Stimulated activated CD8-positive, alpha-beta memory T cell treated with anti-CD3 and anti-CD28 coated beads, Interleukin-4, amount 100 ng/mL, for 1 hour (primary cell): Measurements from ENCODE around the gene HRAS.

Source experiments
- DNase-seq, 2 donors: peaks; one replicate each; pipeline ENCODE4 v3.0.0-alpha.2; 2020; ENCODE audit warnings: low read depth in 2 of 2, low spot score in 1 of 2

The HRAS gene

GRCh38 chr11:567629-568292 lies 32.4 kb upstream of the HRAS start:
- DNase-seq, result no peak

DNA sequence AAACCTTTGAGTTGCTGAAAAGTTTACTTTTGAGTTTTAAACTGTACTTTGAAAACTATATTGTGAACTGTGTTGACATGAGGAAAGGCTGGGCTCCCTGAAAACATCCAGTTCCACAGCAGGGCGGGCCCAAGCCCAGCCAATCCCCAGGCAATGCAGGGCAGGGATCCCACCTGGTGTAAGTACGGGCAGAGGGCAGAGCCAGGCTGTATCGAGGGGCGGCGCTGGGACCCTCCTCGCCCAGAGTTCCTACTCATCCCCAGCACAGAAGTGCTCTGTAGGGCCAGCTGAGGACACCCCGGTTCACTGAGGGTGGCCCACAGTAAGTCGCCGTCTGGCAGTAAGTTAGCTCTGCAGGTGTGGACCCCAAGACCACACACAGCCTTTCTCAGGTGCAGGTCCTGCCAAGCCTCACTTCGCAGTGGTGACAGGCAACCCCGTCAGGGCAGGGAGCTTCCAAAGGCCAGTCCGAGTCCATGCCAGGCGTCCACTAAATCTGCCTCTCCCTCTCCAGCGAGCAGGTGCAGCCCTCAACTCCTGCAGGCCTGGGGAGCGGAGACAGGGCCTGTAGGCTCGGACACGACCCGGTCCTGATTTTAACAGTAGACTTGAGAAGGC lies 31.7 kb upstream of the HRAS start:
- DNase-seq, result no peak

DNA sequence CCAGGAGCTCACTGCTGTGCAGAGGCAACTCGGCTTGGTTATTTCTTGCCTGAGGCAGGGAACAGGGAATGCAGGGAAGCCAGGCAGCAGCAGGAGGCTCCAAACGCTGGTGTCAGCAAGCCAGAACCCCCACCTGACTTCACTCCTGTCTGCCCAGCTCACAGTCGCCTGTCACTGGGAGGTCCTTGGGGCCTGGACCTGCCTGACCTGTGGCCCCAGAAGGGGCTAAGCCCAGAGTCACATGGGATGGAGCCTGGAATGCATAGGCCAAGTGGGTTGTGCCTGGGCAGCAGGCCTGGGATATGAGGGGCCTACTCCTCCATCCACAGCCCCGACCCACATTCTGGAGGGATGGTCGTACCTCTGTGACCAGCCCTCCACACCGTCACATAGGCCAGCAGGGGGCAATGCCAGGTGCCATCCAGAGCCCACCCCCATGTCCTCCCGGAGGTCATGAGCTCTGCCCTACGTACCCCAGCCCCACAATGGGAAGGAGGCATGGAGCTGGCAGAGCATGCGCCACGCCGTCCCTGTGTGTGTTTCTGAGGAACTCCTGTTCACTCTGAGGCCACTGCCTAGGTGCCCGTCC lies 30.6 kb upstream of the HRAS start:
- DNase-seq, result no peak

DNA sequence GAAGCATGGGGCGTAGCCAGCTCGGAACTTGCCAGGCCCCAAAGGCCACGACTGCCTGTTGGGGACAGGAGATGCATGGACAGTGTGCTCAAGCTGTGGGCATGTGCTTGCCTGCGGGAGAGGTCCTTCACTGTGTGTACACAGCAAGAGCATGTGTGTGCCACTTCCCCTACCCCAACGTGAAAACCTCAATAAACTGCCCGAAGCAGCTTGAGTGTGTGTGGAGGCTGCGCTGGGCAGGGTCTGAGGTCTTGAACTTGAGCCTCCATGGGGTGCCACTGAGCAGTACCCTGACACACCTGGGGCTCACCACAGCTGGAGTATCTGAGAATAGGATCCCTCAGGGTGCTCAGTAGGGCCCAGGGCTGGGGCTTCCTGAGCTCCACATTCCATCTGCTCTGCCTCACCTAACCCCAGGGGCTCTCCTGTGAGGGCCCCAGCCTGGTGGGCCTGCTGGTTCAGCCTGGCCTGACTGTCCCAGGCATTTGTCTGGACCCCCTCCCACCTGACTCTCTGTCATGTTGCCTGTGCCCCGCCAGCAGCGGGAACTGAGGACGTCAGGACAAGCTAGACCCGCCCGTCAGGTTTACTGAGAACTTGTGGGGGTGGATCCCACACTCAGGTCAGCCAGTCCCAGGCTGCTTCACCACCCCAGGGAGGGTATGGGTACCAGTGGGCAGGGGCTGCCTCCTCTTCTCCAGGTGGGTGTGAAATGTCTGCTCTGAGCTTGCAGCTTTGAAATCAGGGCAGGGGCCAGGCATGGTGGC lies 28.6 kb upstream of the HRAS start:
- no peak for DNase-seq

DNA sequence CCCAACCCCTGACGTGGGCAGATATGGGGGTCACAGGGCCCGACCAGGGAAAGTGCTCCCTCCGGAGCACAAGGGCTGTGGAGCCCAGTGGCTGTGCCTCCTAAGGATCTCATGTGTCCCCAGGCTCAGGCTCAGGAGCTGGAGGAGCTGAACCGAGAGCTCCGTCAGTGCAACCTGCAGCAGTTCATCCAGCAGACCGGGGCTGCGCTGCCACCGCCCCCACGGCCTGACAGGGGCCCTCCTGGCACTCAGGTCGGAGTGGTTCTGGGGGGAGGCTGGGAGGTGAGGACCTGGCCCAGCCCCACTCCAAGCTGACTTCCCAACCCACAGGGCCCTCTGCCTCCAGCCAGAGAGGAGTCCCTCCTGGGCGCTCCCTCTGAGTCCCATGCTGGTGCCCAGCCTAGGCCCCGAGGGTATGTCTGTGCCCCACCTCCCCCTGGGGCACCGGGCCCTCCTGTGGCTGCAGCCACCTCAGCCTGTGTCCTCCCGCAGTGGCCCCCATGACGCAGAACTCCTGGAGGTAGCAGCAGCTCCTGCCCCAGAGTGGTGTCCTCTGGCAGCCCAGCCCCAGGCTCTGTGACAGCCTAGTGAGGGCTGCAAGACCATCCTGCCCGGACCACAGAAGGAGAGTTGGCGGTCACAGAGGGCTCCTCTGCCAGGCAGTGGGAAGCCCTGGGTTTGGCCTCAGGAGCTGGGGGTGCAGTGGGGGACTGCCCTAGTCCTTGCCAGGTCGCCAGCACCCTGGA lies 27.9 kb upstream of the HRAS start:
- no peak for DNase-seq

DNA sequence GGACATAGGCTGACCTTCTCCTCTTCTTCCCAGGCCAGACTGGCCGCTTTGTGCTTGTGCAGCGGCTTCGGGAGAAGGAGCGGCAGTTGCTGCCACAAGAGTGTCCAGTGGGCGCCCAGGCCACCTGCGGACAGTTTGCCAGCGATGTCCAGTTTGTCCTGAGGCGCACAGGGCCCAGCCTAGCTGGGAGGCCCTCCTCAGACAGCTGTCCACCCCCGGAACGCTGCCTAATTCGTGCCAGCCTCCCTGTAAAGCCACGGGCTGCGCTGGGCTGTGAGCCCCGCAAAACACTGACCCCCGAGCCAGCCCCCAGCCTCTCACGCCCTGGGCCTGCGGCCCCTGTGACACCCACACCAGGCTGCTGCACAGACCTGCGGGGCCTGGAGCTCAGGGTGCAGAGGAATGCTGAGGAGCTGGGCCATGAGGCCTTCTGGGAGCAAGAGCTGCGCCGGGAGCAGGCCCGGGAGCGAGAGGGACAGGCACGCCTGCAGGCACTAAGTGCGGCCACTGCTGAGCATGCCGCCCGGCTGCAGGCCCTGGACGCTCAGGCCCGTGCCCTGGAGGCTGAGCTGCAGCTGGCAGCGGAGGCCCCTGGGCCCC lies 26.8 kb upstream of the HRAS start:
- DNase-seq, result no peak

DNA sequence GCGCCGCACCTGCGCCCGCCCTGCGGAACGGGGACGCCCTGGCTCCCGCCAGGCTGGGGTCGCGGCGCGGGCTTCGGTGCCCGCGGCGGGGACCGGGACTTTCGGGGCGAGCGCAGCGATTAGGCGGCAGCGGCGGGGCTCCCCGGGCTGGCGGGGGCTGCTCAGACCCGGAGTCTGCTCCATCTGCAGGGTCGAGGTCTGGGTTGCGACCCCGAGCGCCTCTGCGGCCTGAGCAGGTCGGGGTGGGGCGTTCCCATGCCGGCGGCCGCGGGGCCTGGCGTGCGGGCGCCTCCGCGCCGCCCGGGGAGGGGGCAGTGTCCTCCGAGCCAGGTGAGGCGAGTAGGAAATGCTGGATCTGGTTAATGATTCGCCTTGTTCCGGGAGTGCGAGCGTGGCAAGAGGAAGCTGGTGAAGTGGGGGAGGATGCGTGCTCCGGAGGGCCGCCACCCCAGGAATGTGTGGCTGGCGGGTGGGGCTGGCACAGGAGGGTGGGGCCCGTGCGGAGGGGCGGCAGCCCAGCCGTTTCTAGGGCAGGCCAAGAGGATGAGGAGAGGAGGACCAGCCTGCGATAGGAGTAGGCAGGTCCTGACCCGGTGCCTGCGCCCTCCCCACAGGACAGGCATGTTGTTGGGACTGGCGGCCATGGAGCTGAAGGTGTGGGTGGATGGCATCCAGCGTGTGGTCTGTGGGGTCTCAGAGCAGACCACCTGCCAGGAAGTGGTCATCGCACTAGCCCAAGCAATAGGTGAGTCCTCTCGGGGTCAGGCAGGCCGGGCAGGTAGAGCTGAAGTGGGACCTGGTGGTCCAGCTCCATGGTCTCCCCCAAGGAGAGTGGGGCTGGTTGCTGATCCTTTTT lies 26.0 kb upstream of the HRAS start:
- DNase-seq, result no peak

DNA sequence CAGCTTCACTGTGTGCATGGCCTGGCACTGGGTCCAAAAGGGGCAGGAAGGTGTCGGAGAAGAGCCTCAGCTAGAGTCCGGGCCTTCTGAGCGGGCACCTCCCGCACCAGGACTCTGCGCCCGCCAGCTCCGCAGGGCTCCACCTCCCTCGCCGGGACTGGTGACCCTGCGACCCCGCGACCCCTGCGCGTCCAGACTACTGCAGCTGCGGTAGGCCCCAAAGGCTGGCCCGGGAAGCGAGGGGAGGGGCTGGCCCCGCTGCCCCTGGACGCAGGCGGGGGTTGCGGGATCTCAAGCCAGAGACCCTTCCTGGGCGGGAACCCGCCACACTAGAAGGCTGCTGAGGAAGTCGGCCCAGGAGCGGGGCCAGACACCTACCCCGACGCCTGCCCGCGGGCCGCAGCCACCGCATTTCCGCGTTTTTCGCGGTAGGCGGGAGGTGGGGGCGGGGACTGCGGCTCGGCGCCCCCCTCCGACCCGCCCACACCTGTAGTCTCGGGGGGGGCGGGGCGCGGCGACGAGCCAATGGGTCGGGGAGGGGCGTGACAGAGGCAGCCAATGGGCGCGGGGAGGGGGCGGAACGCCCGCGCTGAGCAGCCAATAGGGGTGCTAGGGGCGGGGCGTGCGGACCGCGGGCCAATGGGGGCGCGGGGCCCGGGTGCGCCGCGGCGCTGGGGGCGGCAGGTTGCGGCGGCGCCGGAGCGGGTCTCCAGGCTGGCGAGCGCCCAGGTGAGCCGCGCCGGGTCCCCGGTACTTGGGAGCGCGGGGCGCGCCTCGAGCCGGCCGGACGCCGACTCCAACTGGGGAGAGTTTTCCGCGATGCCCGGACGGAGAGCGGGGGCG lies 25.1 kb upstream of the HRAS start, which contains the start of the genes LMNTD2 and RASSF7:
LMNTD2 (minus strand) TSS at position 434 of the 843 bp plus-strand sequence; CDS start at position 412, 22 bp downstream.
RASSF7 (plus strand) TSS at position 666 of the 843 bp plus-strand sequence. CDS start 799 bp downstream, outside the sequence.
- DNase-seq, result peak; percentile 90 to 93

DNA sequence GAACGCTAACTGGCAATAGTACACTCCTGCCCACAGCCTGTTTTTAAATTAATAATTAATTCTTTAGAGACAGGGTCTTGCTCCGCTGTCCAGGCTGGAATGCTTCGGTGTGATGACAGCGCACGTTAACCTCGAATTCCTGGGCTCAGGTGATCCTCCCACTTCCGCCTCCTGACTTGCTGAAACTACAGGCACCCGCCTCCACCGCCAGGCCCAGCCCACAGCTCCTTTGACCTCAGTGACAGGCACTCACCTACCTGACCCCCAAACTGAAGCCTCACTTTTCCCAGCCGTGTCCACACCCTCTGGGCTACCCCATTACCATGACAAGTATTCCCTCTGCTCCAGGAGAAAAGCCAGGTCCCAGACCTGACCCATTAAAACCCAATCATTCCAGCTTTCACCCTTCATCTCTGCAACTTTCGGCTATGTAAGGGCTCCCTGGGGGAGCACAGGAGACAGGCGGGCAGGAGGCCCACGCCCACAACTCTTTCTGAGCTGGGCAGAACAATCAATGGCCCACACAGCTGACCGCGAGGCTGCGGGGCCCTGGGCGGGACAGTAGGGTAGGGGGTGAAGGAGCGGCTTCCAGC lies 24.4 kb upstream of the HRAS start:
- DNase-seq, result no peak

DNA sequence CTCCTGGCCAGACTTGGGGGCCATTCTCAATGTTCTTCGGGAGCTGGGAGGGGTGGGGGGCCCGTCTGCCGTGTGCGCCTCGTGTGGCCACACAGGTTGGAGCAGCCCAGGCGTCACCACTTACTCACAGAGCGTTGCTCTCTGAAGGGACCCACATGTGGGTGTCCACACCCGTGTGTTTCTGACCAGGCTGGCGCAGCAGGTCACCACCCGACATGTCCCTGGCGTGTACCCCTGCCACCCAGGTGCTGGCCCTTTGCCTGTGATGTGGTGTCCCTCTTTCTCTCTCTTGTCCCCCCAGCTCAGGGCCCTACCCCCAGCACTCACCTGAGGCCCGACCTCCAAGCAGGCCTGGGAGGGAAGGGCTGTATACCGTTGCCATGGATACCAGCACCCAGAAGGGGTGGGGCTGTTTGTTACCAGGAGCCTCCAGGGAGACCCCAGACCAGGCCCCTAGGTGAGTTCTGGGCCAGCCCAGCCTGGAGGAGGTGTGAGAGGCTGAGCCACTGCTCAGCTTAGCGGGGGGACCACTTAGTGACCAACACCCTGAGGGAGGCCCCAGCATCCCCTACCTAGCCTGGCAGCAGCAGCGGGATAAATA lies 23.7 kb upstream of the HRAS start:
- DNase-seq, result no peak

DNA sequence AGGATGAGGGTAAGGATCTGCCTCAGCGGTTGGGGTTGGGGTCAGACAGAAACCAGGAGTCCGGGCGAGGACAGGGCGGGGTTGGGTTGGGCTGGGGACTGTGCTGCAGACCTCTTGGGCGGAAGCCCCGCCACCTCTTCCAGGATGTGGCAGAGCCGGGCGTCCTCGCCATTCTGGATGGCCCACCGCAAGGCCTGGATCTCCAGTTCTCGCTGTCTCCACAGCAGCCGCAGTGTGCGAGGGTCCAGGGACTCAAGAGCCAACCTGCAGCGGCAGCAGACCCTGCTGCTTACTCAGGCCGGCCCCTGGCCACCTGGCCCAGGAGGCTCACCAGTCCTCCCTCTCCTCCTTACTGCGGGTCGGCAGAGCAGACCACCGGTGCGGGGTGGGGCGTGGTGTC lies 23.1 kb upstream of the HRAS start:
- DNase-seq, result no peak

- no peak for DNase-seq
These were observed 22.2 kb upstream of the HRAS start for GRCh38 chr11:557328-558132.

GRCh38 chr11:556662-557256 lies 21.4 kb upstream of the HRAS start:
- no peak for DNase-seq

DNA sequence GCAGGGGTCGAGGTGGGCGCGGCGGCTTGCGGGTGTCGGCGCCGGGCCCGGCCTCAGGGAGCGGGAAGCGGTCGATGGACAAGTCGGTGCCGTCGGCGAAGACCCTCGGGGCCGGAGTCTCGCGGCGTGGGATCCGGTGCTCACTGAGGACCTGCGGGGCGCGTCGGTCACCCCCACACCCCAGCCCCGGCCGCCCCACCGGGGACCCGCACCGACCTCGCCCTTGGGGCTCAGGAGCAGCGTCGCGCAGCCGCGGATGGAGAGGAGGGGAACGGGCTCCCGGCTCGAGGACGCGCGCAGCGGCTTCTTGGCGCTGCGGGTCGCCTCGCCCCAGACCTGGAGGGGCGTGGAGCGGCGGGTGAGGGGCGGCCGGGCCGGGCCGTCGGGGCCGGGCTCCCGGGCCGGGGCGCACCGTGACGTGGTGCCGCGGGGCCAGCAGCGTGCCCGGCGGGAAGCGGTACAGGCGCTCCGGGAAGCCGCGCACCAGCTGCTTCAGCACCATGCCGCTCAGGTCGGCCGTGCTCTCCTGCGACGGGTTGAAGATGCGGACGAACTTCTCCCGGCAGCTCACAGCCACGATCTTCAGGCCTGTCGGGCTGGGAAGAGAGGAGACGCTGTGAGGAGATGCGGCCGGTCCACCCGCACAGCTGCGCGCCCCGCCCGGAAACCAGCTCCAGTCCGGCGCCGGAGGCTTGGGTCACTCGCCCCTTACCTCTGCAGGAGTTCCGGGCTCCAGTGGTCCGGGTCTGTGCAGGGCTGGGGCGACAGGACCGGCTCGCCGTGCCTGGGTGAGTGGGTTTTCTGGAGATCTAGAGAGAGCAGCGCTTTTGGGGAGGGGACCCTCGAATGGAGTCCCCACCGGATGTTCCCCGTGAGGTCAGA lies 20.6 kb upstream of the HRAS start:
- no peak for DNase-seq

- DNase-seq, result no peak
These were observed 19.9 kb upstream of the HRAS start for GRCh38 chr11:555227-555779.
